HG03135 (cell line): ENCODE measurements around the gene FNTB.

ENCODE experiments used
- ATAC-seq: cut with Tn5 transposase; IDR thresholded peaks from one replicate; pipeline ENCODE4 v1.9.1; 2021; ENCODE audit warnings: mild to moderate bottlenecking, moderate library complexity; ENCODE audit not compliant: unreplicated experiment

Gene FNTB

GRCh38 chr14:65110525-65110924 lies 123.8 kb downstream of the FNTB start:
- no peak for ATAC-seq
